Liver (tissue), 9 donors: ENCODE data around the gene COL23A1. TPM values are rescaled to one million over a fixed set of nuclear protein-coding genes. Genes with fewer than 3 reads are reported as not detected.

Source experiments
- DNase-seq: peaks from one replicate; pipeline ENCODE4 v3.0.0-alpha.2; 2017; ENCODE audit warnings: low spot score
- H3K27ac ChIP-seq, 2 donors: one replicate each; pipeline ENCODE4 v1.7.0; 2013; ENCODE audit warnings: inconsistent platforms in 2 of 2, low read length in 2 of 2, control low read depth in 1 of 2, low read depth in 1 of 2, mild to moderate bottlenecking in 1 of 2
- H3K27me3 ChIP-seq, 4 donors: one replicate each; pipeline versions ENCODE4 v1.6.1 to v1.7.0; 2013; ENCODE audit warnings: low read length in 3 of 4, inconsistent platforms in 1 of 4, mild to moderate bottlenecking in 1 of 4, moderate library complexity in 1 of 4; ENCODE audit not compliant: control insufficient read depth in 4 of 4, insufficient read depth in 4 of 4
- H3K36me3 ChIP-seq, 4 donors: one replicate each; pipeline versions ENCODE4 v1.6.1 to v1.7.0; 2013; ENCODE audit warnings: low read length in 3 of 4, mild to moderate bottlenecking in 3 of 4, low read depth in 1 of 4, moderate library complexity in 1 of 4; ENCODE audit not compliant: control insufficient read depth in 4 of 4, insufficient read depth in 3 of 4
- H3K4me1 ChIP-seq, 4 donors: one replicate each; pipeline versions ENCODE4 v1.6.1 to v1.7.0; 2013; ENCODE audit warnings: low read length in 3 of 4, mild to moderate bottlenecking in 3 of 4, moderate library complexity in 1 of 4; ENCODE audit not compliant: control insufficient read depth in 4 of 4, insufficient read depth in 4 of 4
- H3K4me3 ChIP-seq, 3 donors: one replicate each; pipeline versions ENCODE4 v1.6.1 to v1.7.0; 2013; ENCODE audit warnings: low read length in 3 of 3, control low read depth in 1 of 3, low read depth in 1 of 3, mild to moderate bottlenecking in 1 of 3
- H3K9ac ChIP-seq, 2 donors: one replicate each; pipeline ENCODE4 v1.7.0; 2013; ENCODE audit warnings: low read length in 2 of 2, mild to moderate bottlenecking in 2 of 2, moderate library complexity in 2 of 2, control low read depth in 1 of 2, low read depth in 1 of 2
- H3K9me3 ChIP-seq, 4 donors: one replicate each; pipeline versions ENCODE4 v1.6.1 to v1.7.0; 2013; ENCODE audit warnings: low read length in 3 of 4; ENCODE audit not compliant: control insufficient read depth in 4 of 4
- EGR1 ChIP-seq, 2 donors: IDR thresholded peaks; 2 replicates each; pipeline ENCODE4 v1.6.1; 2016 to 2018; ENCODE audit warnings: antibody characterized with exemption in 2 of 2, low read depth in 2 of 2
- FOXA1 ChIP-seq: IDR thresholded peaks from 2 replicates; pipeline ENCODE4 v1.6.1; 2016; ENCODE audit warnings: antibody characterized with exemption
- FOXA2 ChIP-seq: IDR thresholded peaks from 2 replicates; pipeline ENCODE4 v1.6.1; 2016; ENCODE audit warnings: antibody characterized with exemption
- GABPA ChIP-seq, 2 donors: IDR thresholded peaks in 1 of 2; conservative IDR thresholded peaks in 1 of 2; 2 replicates each; pipeline ENCODE4 v1.6.1; 2016; ENCODE audit warnings: antibody characterized with exemption in 2 of 2, mild to moderate bottlenecking in 1 of 2, moderate library complexity in 1 of 2
- HNF4A ChIP-seq, 2 donors: conservative IDR thresholded peaks; 2 replicates each; pipeline ENCODE4 v1.6.1; 2016; ENCODE audit warnings: antibody characterized with exemption in 2 of 2, mild to moderate bottlenecking in 2 of 2
- HNF4G ChIP-seq: IDR thresholded peaks from 2 replicates; pipeline ENCODE4 v1.6.1; 2016; ENCODE audit warnings: antibody characterized with exemption
- JUND ChIP-seq, 2 donors: IDR thresholded peaks; 2 replicates each; pipeline ENCODE4 v1.6.1; 2016; ENCODE audit warnings: antibody characterized with exemption in 2 of 2
- NR2F2 ChIP-seq: IDR thresholded peaks from 2 replicates; pipeline ENCODE4 v1.6.1; 2016; ENCODE audit warnings: antibody characterized with exemption
- RAD21 ChIP-seq, 2 donors: IDR thresholded peaks; 2 replicates each; pipeline ENCODE4 v1.6.1; 2016; ENCODE audit warnings: antibody characterized with exemption in 2 of 2, mild to moderate bottlenecking in 2 of 2
- RXRA ChIP-seq, 2 donors: IDR thresholded peaks; 2 replicates each; pipeline ENCODE4 v1.6.1; 2017 to 2018; ENCODE audit warnings: antibody characterized with exemption in 2 of 2, mild to moderate bottlenecking in 1 of 2
- SP1 ChIP-seq: IDR thresholded peaks from 2 replicates; pipeline ENCODE4 v1.6.1; 2018; ENCODE audit warnings: antibody characterized with exemption, mild to moderate bottlenecking
- TAF1 ChIP-seq: conservative IDR thresholded peaks from 2 replicates; pipeline ENCODE4 v1.6.1; 2016; ENCODE audit warnings: antibody characterized with exemption, mild to moderate bottlenecking
- YY1 ChIP-seq: IDR thresholded peaks from 2 replicates; pipeline ENCODE4 v1.6.1; 2016; ENCODE audit warnings: antibody characterized with exemption, mild to moderate bottlenecking
- WGBS: extraction: QIAGEN DNeasy Blood & Tissue Kit; methylation state at CpG from one replicate; pipeline ENCODE4 v1.1.7; 2013; 5-methylcytosine and 5-hydroxymethylcytosine counted together
- polyA plus RNA-seq, 2 donors: library from polyadenylated mRNA; stranded (reverse) in 1 of 2; unstranded in 1 of 2; fragments of 200-250 nt in 1 of 2; fragments of >200 nt in 1 of 2; fragmentation: Nextera tagmentation in 1 of 2; extraction: Ambion mirVana in 1 of 2; gene quantifications; one replicate each; pipeline versions ENCODE4 v1.2.1 to v1.2.3, GENCODE V29; 2013 to 2015
- total RNA-seq, 2 donors: library from RNA; depleted of rRNA; stranded (reverse); fragments of >200 nt; gene quantifications; one replicate each; pipeline ENCODE4 v1.2.3, GENCODE V29; 2014
- TF ChIP-seq, protein P1 (sequence below): IDR thresholded peaks from 2 replicates; pipeline ENCODE4 v1.6.1; 2016; ENCODE audit warnings: antibody characterized with exemption
- TF ChIP-seq, protein P2 (sequence below): IDR thresholded peaks from 2 replicates; pipeline ENCODE4 v1.6.1; 2016; ENCODE audit warnings: antibody characterized with exemption
- TF ChIP-seq, protein P3 (sequence below): IDR thresholded peaks from 2 replicates; pipeline ENCODE4 v1.6.1; 2016; ENCODE audit warnings: antibody characterized with exemption
- TF ChIP-seq, protein P4 (sequence below): fragments of 150-350 bp; IDR thresholded peaks from 2 replicates; pipeline ENCODE4 v1.5.1; 2017; ENCODE audit warnings: improper control_type of control experiment, low read depth, low read length; ENCODE audit not compliant: missing input control
- TF ChIP-seq, protein P5 (sequence below): IDR thresholded peaks from 2 replicates; pipeline ENCODE4 v1.6.1; 2016; ENCODE audit warnings: antibody characterized with exemption, mild to moderate bottlenecking
- donor health status: healthy.
- donor health status: healthy.
- donor health status: healthy.
- donor health status: healthy.
- donor health status: healthy.

The COL23A1 gene
- total and polyA plus RNA-seq, 4 donors = 0.08 to 1.4 (median 0.27) TPM

DNA sequence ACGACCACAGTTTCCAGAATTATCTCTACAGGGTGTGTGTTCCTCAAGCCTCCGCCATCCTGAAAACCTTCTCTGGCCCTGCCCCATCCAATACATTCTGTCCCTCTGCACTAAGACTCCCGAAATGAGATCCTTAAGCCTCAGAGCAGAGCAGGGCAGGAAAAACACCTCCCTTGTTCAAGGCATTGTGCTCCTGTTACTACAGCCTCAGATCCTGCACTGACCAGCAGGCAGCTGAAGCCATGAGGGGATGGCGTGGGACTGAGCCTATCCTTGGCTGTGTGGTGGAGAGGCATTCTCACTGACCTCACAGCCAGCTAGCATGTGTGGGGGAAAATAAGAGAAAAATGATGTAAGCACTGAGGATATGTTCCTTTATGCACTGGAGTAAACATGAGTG, 250.9 kb downstream of the COL23A1 start (continued):
- TF ChIP-seq NR2F2 (no peak), EGR1 (IDR thresholded peaks at IDR 0.05; ENCODE audit: low read depth in 2 of 2) (no peak), JUND (IDR thresholded peaks at IDR 0.05) (no peak), FOXA1 (no peak)

DNA sequence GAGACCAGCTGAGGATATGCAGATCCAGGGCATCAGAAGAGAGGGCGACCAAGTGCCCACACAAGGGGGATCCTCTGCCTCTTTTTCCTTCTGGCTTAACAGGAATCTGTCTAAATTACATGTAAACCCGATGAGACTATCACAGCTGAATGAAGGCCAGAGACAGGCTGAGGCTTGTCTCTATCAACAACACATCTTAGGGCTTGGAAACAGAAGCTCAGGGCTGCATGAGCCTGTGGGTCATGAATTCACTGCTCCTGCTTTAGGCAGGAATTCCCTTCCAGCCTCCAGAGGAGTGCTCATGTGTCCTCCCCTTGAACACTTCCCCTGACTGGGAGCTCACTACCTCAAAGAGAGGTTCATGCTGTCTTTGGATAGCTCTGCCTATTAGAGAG, 251.4 kb downstream of the COL23A1 start:
- H3K36me3 ChIP-seq = peaks cover 0 to 12% (median 8%) of the 10 kb centered on the region in 4 donors
- peaks cover 0 to 5% (median 0%) of the 10 kb centered on the region in 4 donors for H3K9me3 ChIP-seq
- peak overlapping the region; percentile 15 to 27 for H3K9ac ChIP-seq
- no peak for DNase-seq
- peaks cover 11 to 54% (median 45%) of the 10 kb centered on the region in 4 donors for H3K4me1 ChIP-seq
- 57% methylated on average over 2 of the region's 2 CpGs for WGBS
- peak overlapping the region; percentile 71 to 76 for H3K27ac ChIP-seq
- TF ChIP-seq, protein P1, sequence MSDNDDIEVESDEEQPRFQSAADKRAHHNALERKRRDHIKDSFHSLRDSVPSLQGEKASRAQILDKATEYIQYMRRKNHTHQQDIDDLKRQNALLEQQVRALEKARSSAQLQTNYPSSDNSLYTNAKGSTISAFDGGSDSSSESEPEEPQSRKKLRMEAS = no peak
- H3K27me3 ChIP-seq = no peaks in the 10 kb centered on the region
- H3K4me3 ChIP-seq = peak overlapping the region; percentile 54 to 72 (median 70)

DNA sequence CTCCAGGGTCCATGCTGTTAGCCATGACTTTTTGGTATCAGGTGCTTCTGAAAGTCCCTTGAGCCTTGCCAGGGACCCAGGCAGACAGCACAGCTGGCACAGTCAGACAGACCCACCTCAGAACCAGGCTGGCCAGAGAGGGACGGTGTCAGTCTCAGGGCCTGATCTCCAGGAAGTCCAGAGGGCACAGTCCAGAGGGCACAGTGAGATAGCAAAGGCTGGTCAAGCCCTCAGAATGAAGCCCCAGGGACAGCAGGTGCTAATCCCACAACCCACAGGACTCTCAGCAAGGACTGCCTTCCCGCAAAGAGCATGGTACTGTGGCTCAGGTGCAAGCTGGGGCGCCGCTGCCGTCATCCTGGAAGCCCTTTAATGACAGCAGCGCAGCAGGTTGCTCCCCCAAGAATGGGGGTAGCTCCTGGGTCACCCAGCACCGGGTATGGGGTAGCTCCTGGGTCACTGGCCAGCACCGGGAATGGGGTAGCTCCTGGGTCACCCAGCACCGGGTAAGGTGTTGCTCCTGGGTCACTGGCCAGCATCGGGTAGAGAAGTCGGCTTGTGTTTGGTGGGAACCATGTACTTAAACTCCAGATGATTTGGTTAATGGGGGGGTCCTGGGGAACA, 252.0 kb downstream of the COL23A1 start:
- Histone ChIP-seq H3K9ac (peak overlapping the region; percentile 15 to 27), H3K36me3 (peaks cover 0 to 12% (median 8%) of the 10 kb centered on the region in 4 donors), H3K4me1 (peaks cover 15 to 59% (median 48%) of the 10 kb centered on the region in 4 donors), H3K27ac (peak overlapping the region; percentile 71 to 76), H3K4me3 (peak overlapping the region; percentile 54 to 72 (median 70)), H3K27me3 (no peaks in the 10 kb centered on the region), H3K9me3 (peaks cover 0 to 5% (median 0%) of the 10 kb centered on the region in 4 donors)
- TF ChIP-seq EGR1 (IDR thresholded peaks at IDR 0.05; ENCODE audit: low read depth in 2 of 2) (no peak), FOXA1 (no peak), NR2F2 (peak; percentile 40), RXRA (IDR thresholded peaks at IDR 0.05) (peak; percentile 87 to 91), GABPA (IDR thresholded peaks at IDR 0.05 in 1 of 2, conservative IDR thresholded peaks at IDR 0.05 in 1 of 2) (peak in 1 of 2 donors; percentile 13), HNF4A (conservative IDR thresholded peaks at IDR 0.05) (peak; percentile 98 to 99), HNF4G (peak; percentile 97), YY1 (peak; percentile 39), RAD21 (IDR thresholded peaks at IDR 0.05) (peak in 1 of 2 donors; percentile 68), SP1 (peak; percentile 98), TAF1 (peak; percentile 69), JUND (IDR thresholded peaks at IDR 0.05) (peak; percentile 60 to 71), FOXA2 (no peak)
- TF ChIP-seq, protein P2, sequence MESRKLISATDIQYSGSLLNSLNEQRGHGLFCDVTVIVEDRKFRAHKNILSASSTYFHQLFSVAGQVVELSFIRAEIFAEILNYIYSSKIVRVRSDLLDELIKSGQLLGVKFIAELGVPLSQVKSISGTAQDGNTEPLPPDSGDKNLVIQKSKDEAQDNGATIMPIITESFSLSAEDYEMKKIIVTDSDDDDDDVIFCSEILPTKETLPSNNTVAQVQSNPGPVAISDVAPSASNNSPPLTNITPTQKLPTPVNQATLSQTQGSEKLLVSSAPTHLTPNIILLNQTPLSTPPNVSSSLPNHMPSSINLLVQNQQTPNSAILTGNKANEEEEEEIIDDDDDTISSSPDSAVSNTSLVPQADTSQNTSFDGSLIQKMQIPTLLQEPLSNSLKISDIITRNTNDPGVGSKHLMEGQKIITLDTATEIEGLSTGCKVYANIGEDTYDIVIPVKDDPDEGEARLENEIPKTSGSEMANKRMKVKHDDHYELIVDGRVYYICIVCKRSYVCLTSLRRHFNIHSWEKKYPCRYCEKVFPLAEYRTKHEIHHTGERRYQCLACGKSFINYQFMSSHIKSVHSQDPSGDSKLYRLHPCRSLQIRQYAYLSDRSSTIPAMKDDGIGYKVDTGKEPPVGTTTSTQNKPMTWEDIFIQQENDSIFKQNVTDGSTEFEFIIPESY = no peak
- TF ChIP-seq, protein P3, sequence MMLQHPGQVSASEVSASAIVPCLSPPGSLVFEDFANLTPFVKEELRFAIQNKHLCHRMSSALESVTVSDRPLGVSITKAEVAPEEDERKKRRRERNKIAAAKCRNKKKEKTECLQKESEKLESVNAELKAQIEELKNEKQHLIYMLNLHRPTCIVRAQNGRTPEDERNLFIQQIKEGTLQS = no peak
- TF ChIP-seq, protein P1 = peak; percentile 53
- TF ChIP-seq, protein P4, sequence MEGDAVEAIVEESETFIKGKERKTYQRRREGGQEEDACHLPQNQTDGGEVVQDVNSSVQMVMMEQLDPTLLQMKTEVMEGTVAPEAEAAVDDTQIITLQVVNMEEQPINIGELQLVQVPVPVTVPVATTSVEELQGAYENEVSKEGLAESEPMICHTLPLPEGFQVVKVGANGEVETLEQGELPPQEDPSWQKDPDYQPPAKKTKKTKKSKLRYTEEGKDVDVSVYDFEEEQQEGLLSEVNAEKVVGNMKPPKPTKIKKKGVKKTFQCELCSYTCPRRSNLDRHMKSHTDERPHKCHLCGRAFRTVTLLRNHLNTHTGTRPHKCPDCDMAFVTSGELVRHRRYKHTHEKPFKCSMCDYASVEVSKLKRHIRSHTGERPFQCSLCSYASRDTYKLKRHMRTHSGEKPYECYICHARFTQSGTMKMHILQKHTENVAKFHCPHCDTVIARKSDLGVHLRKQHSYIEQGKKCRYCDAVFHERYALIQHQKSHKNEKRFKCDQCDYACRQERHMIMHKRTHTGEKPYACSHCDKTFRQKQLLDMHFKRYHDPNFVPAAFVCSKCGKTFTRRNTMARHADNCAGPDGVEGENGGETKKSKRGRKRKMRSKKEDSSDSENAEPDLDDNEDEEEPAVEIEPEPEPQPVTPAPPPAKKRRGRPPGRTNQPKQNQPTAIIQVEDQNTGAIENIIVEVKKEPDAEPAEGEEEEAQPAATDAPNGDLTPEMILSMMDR = no peak
- TF ChIP-seq, protein P5, sequence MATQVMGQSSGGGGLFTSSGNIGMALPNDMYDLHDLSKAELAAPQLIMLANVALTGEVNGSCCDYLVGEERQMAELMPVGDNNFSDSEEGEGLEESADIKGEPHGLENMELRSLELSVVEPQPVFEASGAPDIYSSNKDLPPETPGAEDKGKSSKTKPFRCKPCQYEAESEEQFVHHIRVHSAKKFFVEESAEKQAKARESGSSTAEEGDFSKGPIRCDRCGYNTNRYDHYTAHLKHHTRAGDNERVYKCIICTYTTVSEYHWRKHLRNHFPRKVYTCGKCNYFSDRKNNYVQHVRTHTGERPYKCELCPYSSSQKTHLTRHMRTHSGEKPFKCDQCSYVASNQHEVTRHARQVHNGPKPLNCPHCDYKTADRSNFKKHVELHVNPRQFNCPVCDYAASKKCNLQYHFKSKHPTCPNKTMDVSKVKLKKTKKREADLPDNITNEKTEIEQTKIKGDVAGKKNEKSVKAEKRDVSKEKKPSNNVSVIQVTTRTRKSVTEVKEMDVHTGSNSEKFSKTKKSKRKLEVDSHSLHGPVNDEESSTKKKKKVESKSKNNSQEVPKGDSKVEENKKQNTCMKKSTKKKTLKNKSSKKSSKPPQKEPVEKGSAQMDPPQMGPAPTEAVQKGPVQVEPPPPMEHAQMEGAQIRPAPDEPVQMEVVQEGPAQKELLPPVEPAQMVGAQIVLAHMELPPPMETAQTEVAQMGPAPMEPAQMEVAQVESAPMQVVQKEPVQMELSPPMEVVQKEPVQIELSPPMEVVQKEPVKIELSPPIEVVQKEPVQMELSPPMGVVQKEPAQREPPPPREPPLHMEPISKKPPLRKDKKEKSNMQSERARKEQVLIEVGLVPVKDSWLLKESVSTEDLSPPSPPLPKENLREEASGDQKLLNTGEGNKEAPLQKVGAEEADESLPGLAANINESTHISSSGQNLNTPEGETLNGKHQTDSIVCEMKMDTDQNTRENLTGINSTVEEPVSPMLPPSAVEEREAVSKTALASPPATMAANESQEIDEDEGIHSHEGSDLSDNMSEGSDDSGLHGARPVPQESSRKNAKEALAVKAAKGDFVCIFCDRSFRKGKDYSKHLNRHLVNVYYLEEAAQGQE = peak; percentile 28
- WGBS = 41% methylated on average over 11 of the region's 11 CpGs
- DNase-seq = no peak
